Stimulated activated CD4-positive, alpha-beta T cell treated with anti-CD3 and anti-CD28 coated beads, Interleukin-1b, Interleukin-23, amount 100 ng/mL, for 1 hour (primary cell): Measurements from ENCODE around the gene R3HDM1.
"Not testable (repeated sequence)": the region's sequence is repeated elsewhere in the genome, so short reads cannot be mapped to it uniquely, and the experiment has no call there.

ENCODE experiments used
- DNase-seq, 2 donors: peaks; one replicate each; pipeline ENCODE4 v3.0.0-alpha.2; 2020; ENCODE audit warnings: low read depth in 2 of 2

The R3HDM1 gene

GRCh38 chr2:135531231-135532197 is at the start of gene R3HDM1:
TSS of gene R3HDM1 (plus strand) at chr2:135531484. CDS start at chr2:135604846, 73,362 bp downstream.
- DNase-seq = peak; percentile 82 to 89

- no peak for DNase-seq
Observed at GRCh38 chr2:135485441-135485840, 45.8 kb upstream of the R3HDM1 start.

GRCh38 chr2:135490376-135490775 is 40.9 kb upstream of the R3HDM1 start:
- no peak for DNase-seq

GRCh38 chr2:135494503-135494902 is 36.8 kb upstream of the R3HDM1 start:
- DNase-seq = no peak

GRCh38 chr2:135494917-135495316 is 36.4 kb upstream of the R3HDM1 start:
- no peak for DNase-seq

- not testable (repeated sequence) for DNase-seq
Observed at GRCh38 chr2:135498588-135498987, 32.7 kb upstream of the R3HDM1 start.

- no peak for DNase-seq
Observed at GRCh38 chr2:135504811-135505210, 26.5 kb upstream of the R3HDM1 start.

- DNase-seq = no peak
Observed at GRCh38 chr2:135510577-135510976, 20.7 kb upstream of the R3HDM1 start.

GRCh38 chr2:135512099-135512498 is 19.2 kb upstream of the R3HDM1 start:
- no peak for DNase-seq

- DNase-seq = no peak
Observed at GRCh38 chr2:135525786-135526185, 5.5 kb upstream of the R3HDM1 start.

- DNase-seq = no peak
Observed at GRCh38 chr2:135528006-135528405, 3.3 kb upstream of the R3HDM1 start.

- DNase-seq = peak; percentile 79
Observed at GRCh38 chr2:135530313-135531230, 712 bp upstream of the R3HDM1 start, which contains the start of gene ZRANB3. TSS of gene ZRANB3 (minus strand) at chr2:135531218.

GRCh38 chr2:135532581-135532980 is 1.3 kb downstream of the R3HDM1 start:
- DNase-seq = no peak

- DNase-seq = not testable (repeated sequence)
Observed at GRCh38 chr2:135533545-135533944, 2.3 kb downstream of the R3HDM1 start.

- no peak for DNase-seq
Observed at GRCh38 chr2:135546436-135546835, 15.2 kb downstream of the R3HDM1 start.

GRCh38 chr2:135547311-135547710 is 16.0 kb downstream of the R3HDM1 start:
- no peak for DNase-seq

GRCh38 chr2:135551356-135551755 is 20.1 kb downstream of the R3HDM1 start:
- no peak for DNase-seq

- no peak for DNase-seq
Observed at GRCh38 chr2:135552887-135553286, 21.6 kb downstream of the R3HDM1 start.

GRCh38 chr2:135555311-135555710 is 24.0 kb downstream of the R3HDM1 start:
- DNase-seq = no peak

GRCh38 chr2:135557530-135557929 is 26.2 kb downstream of the R3HDM1 start:
- no peak for DNase-seq

- DNase-seq = no peak
Observed at GRCh38 chr2:135561925-135562324, 30.6 kb downstream of the R3HDM1 start.

GRCh38 chr2:135563793-135564192 is 32.5 kb downstream of the R3HDM1 start:
- DNase-seq = no peak
